ENCODE data around the gene VPS37D.

DNA sequence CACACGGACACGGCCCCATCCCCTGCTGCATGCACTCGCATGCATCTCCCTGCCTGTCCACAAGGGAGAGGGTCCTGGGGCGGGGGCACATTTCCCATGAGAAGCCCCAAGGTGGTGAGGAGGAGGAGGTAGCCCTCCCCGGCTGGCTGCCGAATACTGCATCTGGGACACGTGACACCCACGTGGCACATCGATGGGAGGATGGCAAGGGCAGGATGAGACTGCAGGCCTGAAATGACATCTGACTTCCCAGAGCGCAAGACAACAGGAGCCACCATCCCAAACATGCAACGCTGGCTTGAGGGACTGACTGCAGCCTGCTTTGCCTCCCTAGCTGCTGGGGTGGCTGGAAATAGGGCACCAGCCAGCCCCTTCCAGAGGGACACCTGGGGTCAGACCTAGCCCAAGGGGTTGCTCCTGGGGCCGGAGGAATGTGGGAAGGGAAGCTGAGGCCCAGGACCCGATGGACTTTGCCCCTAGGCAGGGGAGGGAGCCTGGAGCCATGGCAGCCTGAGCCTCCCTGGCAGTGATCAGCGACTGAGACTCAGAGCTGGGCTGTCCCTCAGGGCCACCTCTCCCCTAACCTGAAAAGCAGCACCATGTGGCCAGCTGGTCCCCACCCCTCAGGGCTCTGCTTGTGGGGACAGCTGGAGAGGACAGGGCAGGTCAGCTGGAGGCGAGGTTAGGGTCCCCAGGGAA is 31.9 kb downstream of the VPS37D start:
- TF ChIP-seq, protein P1, sequence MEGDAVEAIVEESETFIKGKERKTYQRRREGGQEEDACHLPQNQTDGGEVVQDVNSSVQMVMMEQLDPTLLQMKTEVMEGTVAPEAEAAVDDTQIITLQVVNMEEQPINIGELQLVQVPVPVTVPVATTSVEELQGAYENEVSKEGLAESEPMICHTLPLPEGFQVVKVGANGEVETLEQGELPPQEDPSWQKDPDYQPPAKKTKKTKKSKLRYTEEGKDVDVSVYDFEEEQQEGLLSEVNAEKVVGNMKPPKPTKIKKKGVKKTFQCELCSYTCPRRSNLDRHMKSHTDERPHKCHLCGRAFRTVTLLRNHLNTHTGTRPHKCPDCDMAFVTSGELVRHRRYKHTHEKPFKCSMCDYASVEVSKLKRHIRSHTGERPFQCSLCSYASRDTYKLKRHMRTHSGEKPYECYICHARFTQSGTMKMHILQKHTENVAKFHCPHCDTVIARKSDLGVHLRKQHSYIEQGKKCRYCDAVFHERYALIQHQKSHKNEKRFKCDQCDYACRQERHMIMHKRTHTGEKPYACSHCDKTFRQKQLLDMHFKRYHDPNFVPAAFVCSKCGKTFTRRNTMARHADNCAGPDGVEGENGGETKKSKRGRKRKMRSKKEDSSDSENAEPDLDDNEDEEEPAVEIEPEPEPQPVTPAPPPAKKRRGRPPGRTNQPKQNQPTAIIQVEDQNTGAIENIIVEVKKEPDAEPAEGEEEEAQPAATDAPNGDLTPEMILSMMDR (IDR thresholded peaks at IDR 0.05; ENCODE audit: insufficient read depth, low read length, poor library complexity, severe bottlenecking), result no peak
- TF ChIP-seq EZH2phosphoT487 (conservative IDR thresholded peaks at IDR 0.05; ENCODE audit: low read length), result no peak

Data from SU-DHL-6 (cell line).